Suprapubic skin (tissue), 4 donors: ENCODE data around the gene CNGA3. TPM values are rescaled to one million over a fixed set of nuclear protein-coding genes. Genes with fewer than 3 reads are reported as not detected.
A peak's percentile ranks its signal among the peaks of the same experiment; 100 is the strongest.

ENCODE experiments used
- DNase-seq, 2 donors: peaks; one replicate each; pipeline ENCODE4 v3.0.0-alpha.2; 2019; ENCODE audit warnings: low spot score in 2 of 2
- H3K27ac ChIP-seq: fragments of 200-600 bp; sonication (generic); one replicate; pipeline ENCODE4 v1.5.1; 2019
- H3K27me3 ChIP-seq: fragments of 200-600 bp; sonication (generic); one replicate; pipeline ENCODE4 v1.5.1; 2019
- H3K36me3 ChIP-seq: fragments of 200-600 bp; sonication (generic); one replicate; pipeline ENCODE4 v1.5.1; 2019
- H3K4me1 ChIP-seq: fragments of 200-600 bp; sonication (generic); one replicate; pipeline ENCODE4 v1.5.1; 2019
- H3K4me3 ChIP-seq: fragments of 200-600 bp; sonication (generic); one replicate; pipeline ENCODE4 v1.5.1; 2019; ENCODE audit warnings: mild to moderate bottlenecking
- H3K9me3 ChIP-seq: fragments of 200-600 bp; sonication (generic); one replicate; pipeline ENCODE4 v1.5.1; 2019
- EP300 ChIP-seq: sonication (generic); formaldehyde crosslinking; IDR thresholded peaks from one replicate; pipeline ENCODE4 v1.6.1; 2017; ENCODE audit warnings: antibody characterized with exemption
- POLR2A ChIP-seq, 2 donors: fragments of 450-650 bp; IDR thresholded peaks; one replicate each; pipeline ENCODE4 v1.6.1; 2017; ENCODE audit warnings: antibody characterized with exemption in 2 of 2, mild to moderate bottlenecking in 2 of 2, moderate library complexity in 2 of 2
- POLR2AphosphoS5 ChIP-seq, 3 donors: sonication (generic); formaldehyde crosslinking; IDR thresholded peaks; one replicate each; pipeline ENCODE4 v1.6.1; 2017; ENCODE audit warnings: antibody characterized with exemption in 3 of 3
- WGBS: methylation state at CpG from one replicate; pipeline ENCODE4 v1.1.5; 2018; 5-methylcytosine and 5-hydroxymethylcytosine counted together
- total RNA-seq, 4 donors: library from RNA; depleted of rRNA; stranded (reverse); fragments of >200 nt; gene quantifications; one replicate each; pipeline ENCODE4 v1.1.0, GENCODE V29; 2016
- TF ChIP-seq, protein P1 (sequence below), 2 donors: fragments of 200-600 bp in 1 of 2; fragments of 450-650 bp in 1 of 2; sonication (generic) in 1 of 2; IDR thresholded peaks; one replicate each; pipeline ENCODE4 v1.5.1; 2016 to 2019; ENCODE audit warnings: antibody characterized with exemption in 2 of 2, mild to moderate bottlenecking in 1 of 2, moderate library complexity in 1 of 2

CNGA3 gene
- total RNA-seq: not detected

DNA sequence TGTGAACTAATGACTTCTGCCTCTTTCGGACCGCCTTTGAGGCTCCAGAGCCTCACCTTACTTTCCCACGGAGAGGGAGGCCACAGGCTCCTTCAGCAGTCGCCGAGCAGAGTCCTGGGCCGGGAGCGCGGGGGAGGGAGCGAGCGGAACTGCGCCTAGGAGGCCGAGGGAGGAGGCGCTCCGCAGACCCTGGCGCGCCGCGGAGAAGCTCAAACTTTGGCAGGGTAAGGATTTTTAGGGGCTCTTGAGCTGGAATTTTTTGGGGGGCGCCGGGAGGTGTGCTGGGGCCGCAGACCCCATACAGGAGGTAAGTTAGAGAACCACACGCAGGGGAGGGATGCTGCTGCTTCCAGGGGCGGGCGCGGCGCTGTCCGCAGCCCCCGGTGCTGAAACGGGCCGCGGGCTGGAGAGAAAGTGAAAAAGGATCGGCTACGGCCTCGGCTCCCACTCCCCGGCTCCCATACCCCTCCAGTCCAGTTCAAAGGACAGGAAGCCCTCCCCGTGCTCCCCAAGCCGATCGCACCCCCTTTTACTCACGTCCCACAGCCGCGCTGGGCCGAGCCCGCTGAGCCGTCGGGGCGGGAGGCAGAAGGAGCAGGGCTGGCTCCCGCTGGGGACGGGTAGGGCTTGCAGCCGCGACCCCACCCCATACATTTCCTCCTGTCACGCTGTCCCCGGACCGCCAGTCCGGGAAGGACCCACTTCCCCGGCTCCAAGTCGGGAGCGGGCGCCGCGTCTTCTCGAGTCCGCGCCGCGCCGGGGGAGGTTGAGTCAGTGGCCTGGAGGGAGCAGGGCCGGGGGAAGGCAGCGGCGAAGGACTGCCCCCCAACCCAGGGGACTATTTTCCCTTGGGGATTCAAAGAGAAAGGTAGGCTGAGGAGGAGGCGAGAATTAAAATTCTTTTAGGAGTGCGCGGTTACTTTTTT, at the start of gene CNGA3:
Gene CNGA3 (plus strand): TSS at position 146 of the 926 bp plus-strand sequence. CDS start 23,520 bp downstream, outside the sequence.
- H3K27ac ChIP-seq: no peak within 1 kb of the TSS
- H3K4me3 ChIP-seq: peak within 1 kb of the TSS; percentile 31
- 11% methylated on average over 33 of the region's 72 CpGs for WGBS
- no peaks in the 10 kb centered on the region for H3K36me3 ChIP-seq
- no peak for DNase-seq
- no peak for TF ChIP-seq EP300
- no peak for TF ChIP-seq POLR2A (IDR thresholded peaks at IDR 0.05)
- TF ChIP-seq, protein P1, sequence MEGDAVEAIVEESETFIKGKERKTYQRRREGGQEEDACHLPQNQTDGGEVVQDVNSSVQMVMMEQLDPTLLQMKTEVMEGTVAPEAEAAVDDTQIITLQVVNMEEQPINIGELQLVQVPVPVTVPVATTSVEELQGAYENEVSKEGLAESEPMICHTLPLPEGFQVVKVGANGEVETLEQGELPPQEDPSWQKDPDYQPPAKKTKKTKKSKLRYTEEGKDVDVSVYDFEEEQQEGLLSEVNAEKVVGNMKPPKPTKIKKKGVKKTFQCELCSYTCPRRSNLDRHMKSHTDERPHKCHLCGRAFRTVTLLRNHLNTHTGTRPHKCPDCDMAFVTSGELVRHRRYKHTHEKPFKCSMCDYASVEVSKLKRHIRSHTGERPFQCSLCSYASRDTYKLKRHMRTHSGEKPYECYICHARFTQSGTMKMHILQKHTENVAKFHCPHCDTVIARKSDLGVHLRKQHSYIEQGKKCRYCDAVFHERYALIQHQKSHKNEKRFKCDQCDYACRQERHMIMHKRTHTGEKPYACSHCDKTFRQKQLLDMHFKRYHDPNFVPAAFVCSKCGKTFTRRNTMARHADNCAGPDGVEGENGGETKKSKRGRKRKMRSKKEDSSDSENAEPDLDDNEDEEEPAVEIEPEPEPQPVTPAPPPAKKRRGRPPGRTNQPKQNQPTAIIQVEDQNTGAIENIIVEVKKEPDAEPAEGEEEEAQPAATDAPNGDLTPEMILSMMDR (IDR thresholded peaks at IDR 0.05): no peak
- no peak for TF ChIP-seq POLR2AphosphoS5 (IDR thresholded peaks at IDR 0.05)
- peaks cover 19% of the 10 kb centered on the region for H3K4me1 ChIP-seq
- H3K9me3 ChIP-seq: no peaks in the 10 kb centered on the region
- peaks cover 84% of the 10 kb centered on the region for H3K27me3 ChIP-seq

DNA sequence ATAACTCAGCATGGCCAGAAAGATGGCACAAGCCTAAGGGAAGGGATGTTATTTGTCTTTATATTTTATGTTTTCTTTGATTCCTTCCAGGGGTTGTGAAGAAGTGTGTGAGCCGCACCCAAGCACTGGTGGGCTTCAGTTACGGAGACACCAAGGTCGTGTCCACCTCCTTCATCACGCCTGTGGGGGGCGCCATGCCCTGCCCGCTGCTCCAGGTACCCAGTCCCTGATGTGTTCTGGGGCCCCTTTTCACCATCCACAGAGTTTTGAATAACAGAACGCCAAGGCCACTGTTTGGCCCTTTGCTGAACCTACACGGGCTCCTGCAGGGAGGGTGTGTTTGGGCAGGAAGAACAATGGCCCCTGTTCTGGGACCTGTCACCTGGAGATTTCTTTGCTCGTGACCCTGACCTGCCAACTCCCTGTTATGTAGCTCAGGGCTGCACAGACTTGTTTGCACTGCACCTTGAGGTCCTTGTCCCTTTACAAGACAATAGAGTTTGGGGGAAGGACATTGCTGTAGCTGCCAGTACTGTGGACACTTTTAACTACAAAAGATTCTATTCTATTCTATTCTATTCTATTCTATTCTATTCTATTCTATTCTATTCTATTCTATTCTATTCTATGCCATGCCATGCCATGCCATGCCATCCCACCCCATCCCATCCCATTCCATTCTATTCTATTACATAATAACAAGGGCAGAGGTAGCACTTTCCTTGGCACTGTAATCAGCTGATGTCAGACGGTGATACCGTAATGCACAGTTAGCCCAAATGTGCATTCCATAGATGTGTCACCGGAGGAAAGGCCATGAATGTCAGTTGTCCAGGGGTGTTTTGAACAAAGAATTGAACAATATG, 48.2 kb upstream of the CNGA3 start:
- Histone ChIP-seq H3K9me3 (no peaks in the 10 kb centered on the region), H3K27ac (no peak overlapping the region), H3K27me3 (peaks cover 3% of the 10 kb centered on the region), H3K36me3 (no peaks in the 10 kb centered on the region), H3K4me3 (no peak overlapping the region), H3K4me1 (no peaks in the 10 kb centered on the region)
- DNase-seq: no peak
- TF ChIP-seq, protein P1 (IDR thresholded peaks at IDR 0.05): no peak
- TF ChIP-seq EP300: no peak
- no peak for TF ChIP-seq POLR2AphosphoS5 (IDR thresholded peaks at IDR 0.05)
- TF ChIP-seq POLR2A (IDR thresholded peaks at IDR 0.05): no peak
- WGBS: 76% methylated on average over 12 of the region's 12 CpGs

DNA sequence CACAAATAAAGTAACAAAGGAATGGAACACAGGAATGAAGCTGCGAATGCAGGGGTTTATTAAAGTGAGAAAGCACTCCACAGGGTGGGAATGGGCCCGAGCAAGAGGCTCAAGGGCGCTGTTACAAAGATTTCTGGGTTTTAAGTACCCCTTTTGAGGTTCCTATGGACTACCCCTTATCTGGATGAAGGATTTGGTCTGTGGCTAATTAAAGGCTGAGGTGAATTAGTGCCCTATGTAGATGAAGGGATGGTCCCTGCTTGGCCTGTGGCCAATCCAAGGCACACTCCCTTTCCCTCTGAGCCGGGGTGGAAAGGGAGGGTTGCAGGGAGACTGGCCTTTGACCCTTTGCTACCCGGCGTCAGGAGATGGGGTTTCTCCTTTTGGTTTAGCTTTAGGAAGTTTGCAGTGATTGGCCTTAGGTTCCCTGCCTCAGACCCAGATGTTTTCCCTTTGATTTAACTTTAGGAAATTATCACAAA, 47.5 kb upstream of the CNGA3 start:
- TF ChIP-seq POLR2A (IDR thresholded peaks at IDR 0.05): no peak
- TF ChIP-seq, protein P1 (IDR thresholded peaks at IDR 0.05): no peak
- no peak for TF ChIP-seq POLR2AphosphoS5 (IDR thresholded peaks at IDR 0.05)
- no peak for TF ChIP-seq EP300
- Histone ChIP-seq H3K27me3 (peaks cover 3% of the 10 kb centered on the region), H3K4me3 (no peak overlapping the region), H3K9me3 (no peaks in the 10 kb centered on the region), H3K36me3 (no peaks in the 10 kb centered on the region), H3K4me1 (no peaks in the 10 kb centered on the region), H3K27ac (no peak overlapping the region)
- DNase-seq: no peak
- 69% methylated on average over 6 of the region's 6 CpGs for WGBS

DNA sequence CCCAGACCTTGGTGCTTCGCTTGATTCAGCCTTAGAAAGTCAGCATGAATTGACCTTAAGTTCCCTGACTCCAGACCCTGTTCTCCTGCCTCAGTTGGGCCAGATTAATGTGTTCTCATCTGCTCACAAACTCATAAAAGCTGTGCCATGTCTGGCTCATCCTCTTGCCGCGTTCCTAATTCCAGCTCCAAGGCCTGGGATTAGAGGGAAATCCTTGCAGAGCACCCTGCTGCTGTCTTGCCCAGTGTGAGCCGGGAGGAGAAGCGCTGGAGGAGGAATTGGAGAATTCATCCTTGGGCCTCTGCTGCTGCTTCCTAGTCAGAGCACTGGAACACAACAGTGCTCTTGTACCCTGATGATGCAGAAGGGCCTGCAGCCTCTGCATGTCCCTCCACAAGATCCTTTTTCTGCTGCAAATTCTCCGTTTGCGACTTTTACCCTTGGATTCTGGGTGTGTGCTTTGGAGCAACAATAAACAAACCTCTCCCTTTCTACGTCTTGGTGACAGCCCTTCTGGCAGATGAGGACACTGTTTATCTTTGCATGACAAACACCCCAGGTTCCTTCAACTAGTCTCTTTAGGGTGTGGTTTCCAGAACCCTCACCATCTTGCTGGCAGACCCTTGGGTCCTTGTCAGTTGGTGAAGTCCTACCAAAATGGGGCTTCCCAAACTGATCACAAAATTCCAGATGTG, 46.9 kb upstream of the CNGA3 start:
- Histone ChIP-seq H3K9me3 (no peaks in the 10 kb centered on the region), H3K36me3 (no peaks in the 10 kb centered on the region), H3K4me3 (no peak overlapping the region), H3K4me1 (no peaks in the 10 kb centered on the region), H3K27ac (no peak overlapping the region), H3K27me3 (peaks cover 3% of the 10 kb centered on the region)
- 75% methylated on average over 7 of the region's 8 CpGs for whole genome bisulfite sequencing
- TF ChIP-seq EP300 (no peak), POLR2AphosphoS5 (IDR thresholded peaks at IDR 0.05) (no peak), POLR2A (IDR thresholded peaks at IDR 0.05) (no peak)
- TF ChIP-seq, protein P1 (IDR thresholded peaks at IDR 0.05): no peak
- no peak for DNase-seq
